ENCODE results near the gene NPAS3. TPM values are rescaled to one million over a fixed set of nuclear protein-coding genes. Genes with fewer than 3 reads are reported as not detected.

The NPAS3 gene
- total and polyA plus RNA-seq, 2 of the 8 experiments (the other 6 are each of a cell fraction or from before 2014, with no cell fraction given) = 0.11 to 0.60 TPM

- TF ChIP-seq CHD7 (IDR thresholded peaks at IDR 0.05; ENCODE audit: insufficient replicate concordance, low read length) (no peak), E2F6 (IDR thresholded peaks at IDR 0.05) (no peak), YY1 (IDR thresholded peaks at IDR 0.05; ENCODE audit: low read depth, low read length) (no peak), SIRT6 (IDR thresholded peaks at IDR 0.05; ENCODE audit: low read length) (no peak), RFX5 (IDR thresholded peaks at IDR 0.05; ENCODE audit: borderline replicate concordance, low read depth, low read length) (no peak), ASH2L (IDR thresholded peaks at IDR 0.05; ENCODE audit: low read length) (no peak), HDAC2 (IDR thresholded peaks at IDR 0.05; ENCODE audit: borderline replicate concordance in 1 of 2, low read depth in 2 of 2, low read length in 2 of 2) (no peak)
These were observed 742.2 kb downstream of the NPAS3 start (continued) for GRCh38 chr14:33680873-33681272.

Data from H1 (cell line).